Mucosa of descending colon (tissue), 3 donors: ENCODE data around the gene EYA2. TPM values are rescaled to one million over a fixed set of nuclear protein-coding genes. Genes with fewer than 3 reads are reported as not detected.

Source experiments
- ATAC-seq: fragments of 200-7000 bp; cut with Tn5 transposase; one replicate; pipeline ENCODE4 v1.9.1; 2020; ENCODE audit warnings: mild to moderate bottlenecking, moderate library complexity
- DNase-seq, 3 donors: peaks; one replicate each; pipeline ENCODE4 v3.0.0-alpha.2; 2020
- H3K36me3 ChIP-seq: fragments of 200-600 bp; one replicate; pipeline ENCODE4 v1.8.0; 2021; ENCODE audit warnings: low read depth, mild to moderate bottlenecking
- H3K4me1 ChIP-seq: fragments of 200-600 bp; one replicate; pipeline ENCODE4 v1.8.0; 2021; ENCODE audit warnings: low read depth, mild to moderate bottlenecking
- H3K4me3 ChIP-seq: fragments of 200-600 bp; one replicate; pipeline ENCODE4 v1.8.0; 2021; ENCODE audit warnings: mild to moderate bottlenecking
- H3K9me3 ChIP-seq: fragments of 200-600 bp; one replicate; pipeline ENCODE4 v1.8.0; 2021; ENCODE audit warnings: mild to moderate bottlenecking
- intact Hi-C, 2 donors: fragments of 100-400 bp; cut with DNase I in 1 of 2; cut with micrococcal nuclease in 1 of 2; formaldehyde crosslinking; loops; one replicate each; pipeline versions ENCODE4 v1.11.0 to v1.11.1; 2022; cut with DNase I, micrococcal nuclease
- total RNA-seq, 3 donors: library from RNA; stranded (reverse); fragmentation: NEBNext Ultra II Directional in 2 of 3; extraction: Animal tissue kit (Norgen Biotek cat#: 25700) in 2 of 3; gene quantifications; one replicate each; pipeline versions ENCODE4 v1.2.1 to v1.2.4, GENCODE V29; 2021 to 2023
- TF ChIP-seq, protein P1 (sequence below): fragments of 200-600 bp; IDR thresholded peaks from one replicate; pipeline ENCODE4 v1.8.0; 2022; ENCODE audit warnings: antibody characterized with exemption, mild to moderate bottlenecking
- donor health status: DM: no; HTN: no; CAD: no; lungs with moderate emphysema.
- donor health status: DM: no; HTN: no; CAD: no.
- donor health status: DM: no; HTN: yes; CAD: no.

Gene EYA2
- total RNA-seq, 3 donors from 2014 or later, result 14.3 to 22.3 (median 19.5) TPM

DNA sequence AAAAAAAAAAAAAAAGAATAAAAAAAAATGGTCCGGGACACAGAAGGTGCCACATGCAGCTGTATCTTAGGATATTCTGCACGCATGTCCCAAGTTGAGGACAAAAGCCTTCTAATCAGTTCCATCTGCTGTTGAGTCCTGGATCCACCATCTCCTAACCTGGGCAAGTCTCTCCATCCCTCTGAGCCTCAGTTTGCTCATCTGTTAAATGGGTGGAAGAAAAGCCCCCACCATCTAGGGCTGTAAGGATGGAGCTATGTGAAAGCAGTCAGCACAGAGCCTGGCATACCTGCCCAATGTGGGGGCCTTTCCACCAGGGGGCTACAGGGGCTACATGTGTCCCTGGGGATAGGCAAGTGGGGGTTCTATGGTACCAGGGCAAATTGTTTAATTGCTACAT is 253.4 kb downstream of the EYA2 start:
- ATAC-seq, result no peak

GRCh38 chr20:47149939-47150338 is 255.3 kb downstream of the EYA2 start:
- DNase-seq (no peak), ATAC-seq (no peak)
- H3K9me3 ChIP-seq, result no peaks in the 10 kb centered on the region
- no peak overlapping the region for H3K4me3 ChIP-seq
- H3K36me3 ChIP-seq, result no peaks in the 10 kb centered on the region
- TF ChIP-seq, protein P1, sequence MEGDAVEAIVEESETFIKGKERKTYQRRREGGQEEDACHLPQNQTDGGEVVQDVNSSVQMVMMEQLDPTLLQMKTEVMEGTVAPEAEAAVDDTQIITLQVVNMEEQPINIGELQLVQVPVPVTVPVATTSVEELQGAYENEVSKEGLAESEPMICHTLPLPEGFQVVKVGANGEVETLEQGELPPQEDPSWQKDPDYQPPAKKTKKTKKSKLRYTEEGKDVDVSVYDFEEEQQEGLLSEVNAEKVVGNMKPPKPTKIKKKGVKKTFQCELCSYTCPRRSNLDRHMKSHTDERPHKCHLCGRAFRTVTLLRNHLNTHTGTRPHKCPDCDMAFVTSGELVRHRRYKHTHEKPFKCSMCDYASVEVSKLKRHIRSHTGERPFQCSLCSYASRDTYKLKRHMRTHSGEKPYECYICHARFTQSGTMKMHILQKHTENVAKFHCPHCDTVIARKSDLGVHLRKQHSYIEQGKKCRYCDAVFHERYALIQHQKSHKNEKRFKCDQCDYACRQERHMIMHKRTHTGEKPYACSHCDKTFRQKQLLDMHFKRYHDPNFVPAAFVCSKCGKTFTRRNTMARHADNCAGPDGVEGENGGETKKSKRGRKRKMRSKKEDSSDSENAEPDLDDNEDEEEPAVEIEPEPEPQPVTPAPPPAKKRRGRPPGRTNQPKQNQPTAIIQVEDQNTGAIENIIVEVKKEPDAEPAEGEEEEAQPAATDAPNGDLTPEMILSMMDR, result no peak
- no peaks in the 10 kb centered on the region for H3K4me1 ChIP-seq
- intact Hi-C loops, result no loop called here

More for the DNA sequence above, 253.4 kb downstream of the EYA2 start:
- intact Hi-C loops, result no loop called here
- TF ChIP-seq, protein P1, result no peak
- H3K9me3 ChIP-seq, result no peaks in the 10 kb centered on the region
- H3K4me3 ChIP-seq, result no peak overlapping the region
- H3K36me3 ChIP-seq, result no peaks in the 10 kb centered on the region
- H3K4me1 ChIP-seq, result no peaks in the 10 kb centered on the region
- DNase-seq, result no peak

DNA sequence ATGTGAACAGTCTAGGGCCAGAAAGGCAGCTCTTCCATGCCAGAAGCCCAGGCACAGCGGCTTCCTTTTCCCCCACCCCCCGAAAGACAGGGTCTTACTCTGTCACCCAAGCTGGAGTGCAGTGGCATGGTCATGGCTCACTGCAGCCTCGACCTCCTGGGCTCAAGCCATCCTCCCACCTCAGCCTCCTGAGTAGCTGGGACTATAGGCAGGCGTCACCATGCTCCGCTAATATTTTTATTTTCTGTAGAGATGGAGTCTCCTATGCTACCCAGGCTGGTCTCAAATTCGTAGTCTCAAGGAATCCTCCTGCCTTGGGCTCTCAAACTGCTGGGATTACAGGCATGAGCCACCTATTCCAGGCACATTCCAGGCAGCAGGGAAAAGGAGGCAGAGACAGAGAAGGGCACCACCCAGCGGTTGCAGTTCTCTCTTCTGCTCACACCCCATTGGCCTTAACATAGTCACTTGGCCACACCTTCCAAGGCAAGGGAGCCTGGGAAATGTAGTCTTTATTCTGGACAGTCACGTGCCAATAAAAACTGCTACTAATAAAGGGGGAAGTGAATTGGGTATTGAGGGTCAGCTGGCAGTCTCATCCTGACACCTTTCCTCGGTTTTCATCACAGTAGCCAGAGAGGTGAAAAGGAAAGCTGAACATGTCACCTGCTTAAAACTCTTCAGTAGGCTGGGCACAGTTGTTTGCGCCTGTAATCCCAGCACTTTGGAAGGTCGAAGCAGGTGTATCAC is 255.9 kb downstream of the EYA2 start:
- DNase-seq (peak in 2 of 3 donors; percentile 67 to 75), ATAC-seq (peak; percentile 93)
- TF ChIP-seq, protein P1, result no peak
- no peaks in the 10 kb centered on the region for H3K36me3 ChIP-seq
- H3K4me1 ChIP-seq, result no peaks in the 10 kb centered on the region
- no peaks in the 10 kb centered on the region for H3K9me3 ChIP-seq
- intact Hi-C loops, result no loop called here
- H3K4me3 ChIP-seq, result no peak overlapping the region

GRCh38 chr20:47152068-47152467 is 257.4 kb downstream of the EYA2 start:
- Histone ChIP-seq H3K36me3 (no peaks in the 10 kb centered on the region), H3K4me1 (no peaks in the 10 kb centered on the region), H3K9me3 (no peaks in the 10 kb centered on the region), H3K4me3 (no peak overlapping the region)
- intact Hi-C loops, result no loop called here
- TF ChIP-seq, protein P1, result no peak
- ATAC-seq (no peak), DNase-seq (no peak)

- intact Hi-C loops, result no loop called here
- TF ChIP-seq, protein P1, result no peak
- ATAC-seq (no peak), DNase-seq (no peak)
- H3K9me3 ChIP-seq, result no peaks in the 10 kb centered on the region
- no peaks in the 10 kb centered on the region for H3K36me3 ChIP-seq
- H3K4me1 ChIP-seq, result no peaks in the 10 kb centered on the region
- H3K4me3 ChIP-seq, result no peak overlapping the region
Measured at GRCh38 chr20:47154089-47154488, 259.4 kb downstream of the EYA2 start.
